NCI-H82 treated with DMSO at 0.1 percent for 48 hours (cell line): ENCODE measurements around the gene ATP1A2.
"Not testable (repeated sequence)": the region's sequence is repeated elsewhere in the genome, so short reads cannot be mapped to it uniquely, and the experiment has no call there.

Source experiments
- DNase-seq: peaks from one replicate; lab custom pipeline; 2025; ENCODE audit not compliant: unreplicated experiment; lab: John Stamatoyannopoulos, UW

Gene ATP1A2

DNA sequence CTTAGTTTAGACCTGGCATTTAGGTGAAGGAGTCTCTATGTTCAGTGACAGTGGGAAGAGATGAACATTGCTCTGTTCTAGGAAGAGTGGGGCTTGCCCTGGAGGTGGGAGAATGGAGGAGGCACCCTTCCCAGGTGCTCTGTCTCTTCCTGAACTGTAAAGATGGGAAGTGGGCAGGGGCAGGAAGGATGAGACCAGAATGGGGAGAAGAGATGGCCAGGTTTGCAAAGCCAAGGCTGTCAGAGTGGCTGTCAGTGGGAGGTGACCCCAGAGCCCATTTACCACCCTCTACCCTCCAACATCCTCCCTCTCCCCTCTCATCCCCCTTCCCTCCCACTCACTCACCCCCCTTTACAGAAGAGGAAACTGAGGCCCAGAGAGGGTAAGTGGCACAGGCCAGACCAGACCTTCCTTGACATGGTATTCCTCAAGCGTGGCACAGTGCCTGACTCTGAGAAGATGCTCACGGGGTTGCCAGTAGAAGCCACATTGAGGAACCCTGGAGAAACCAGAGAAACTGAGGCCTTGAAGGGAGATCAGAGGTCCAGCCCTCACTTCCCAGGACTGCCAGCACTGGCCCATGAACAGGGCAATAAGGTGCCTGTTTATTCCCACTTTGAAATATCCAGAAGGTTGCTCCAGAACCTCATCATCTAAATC, 15.7 kb upstream of the ATP1A2 start:
- DNase-seq, result no peak

DNA sequence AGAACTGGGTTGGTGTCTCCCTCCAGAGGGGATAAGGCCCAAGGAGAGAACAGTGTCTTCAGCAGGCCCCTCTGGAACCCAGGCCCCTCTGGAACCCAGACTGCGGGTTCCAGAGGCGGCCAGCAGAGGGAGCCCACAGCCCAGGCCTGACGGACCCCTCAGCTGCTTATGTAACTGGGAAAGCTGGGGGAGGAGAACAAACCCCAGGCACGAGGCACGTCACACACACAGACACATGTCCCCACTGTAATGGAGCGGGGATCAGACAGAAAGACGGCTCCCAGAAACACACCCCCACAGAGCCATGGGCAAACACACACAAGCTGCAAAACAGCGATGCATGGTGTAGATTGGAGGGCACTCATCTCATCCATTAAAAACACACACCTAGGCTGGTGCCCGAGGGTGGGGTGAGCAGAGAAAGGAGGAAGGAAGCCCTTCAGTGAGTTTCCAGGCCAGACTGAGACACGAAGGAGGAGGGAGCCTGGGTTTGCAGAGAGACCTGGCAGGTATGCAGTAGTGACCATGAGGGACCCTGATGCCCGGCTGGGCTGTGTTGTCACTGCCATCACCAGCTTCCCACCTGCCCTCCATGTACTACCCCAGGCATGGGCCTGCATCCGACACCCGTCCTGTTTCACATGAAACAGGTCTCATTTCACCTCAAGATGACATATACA, 14.4 kb upstream of the ATP1A2 start:
- DNase-seq, result peak; percentile 76

DNA sequence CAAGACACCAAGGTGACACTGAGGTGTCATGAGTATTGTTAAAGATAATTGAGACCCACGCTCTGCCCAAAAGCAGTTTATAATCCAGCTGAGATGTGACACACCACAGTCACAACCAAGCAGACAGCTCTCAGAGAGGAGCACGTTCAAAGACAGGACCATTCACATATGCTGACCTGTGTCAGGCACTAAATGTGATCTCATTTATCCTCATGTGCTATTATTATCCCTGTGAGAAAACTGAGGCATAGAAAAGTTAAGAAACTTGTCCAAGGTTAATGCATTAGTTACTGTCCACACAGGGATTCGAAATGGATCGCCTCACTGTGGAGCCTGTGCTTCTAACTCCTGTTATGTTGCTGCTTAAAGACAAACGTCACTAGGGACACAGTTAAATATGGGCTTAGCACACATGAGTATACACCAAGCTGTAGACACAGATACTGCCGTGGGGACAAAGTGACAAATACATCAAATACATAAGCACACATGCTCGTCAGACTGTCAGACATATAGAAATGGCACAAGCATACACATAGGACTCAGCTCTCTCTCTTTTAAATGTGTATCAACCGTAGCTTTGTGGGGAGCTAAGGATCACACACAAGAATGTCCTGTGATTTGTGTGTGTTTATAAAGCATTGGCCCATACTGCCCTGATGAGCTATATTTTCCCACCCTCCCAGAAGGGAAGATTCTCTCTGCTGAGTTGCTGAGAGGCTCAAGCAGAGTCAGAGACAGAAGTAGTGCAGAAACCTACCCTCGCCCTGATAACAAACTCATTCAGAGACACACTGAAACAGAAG, 13.6 kb upstream of the ATP1A2 start:
- DNase-seq, result no peak

DNA sequence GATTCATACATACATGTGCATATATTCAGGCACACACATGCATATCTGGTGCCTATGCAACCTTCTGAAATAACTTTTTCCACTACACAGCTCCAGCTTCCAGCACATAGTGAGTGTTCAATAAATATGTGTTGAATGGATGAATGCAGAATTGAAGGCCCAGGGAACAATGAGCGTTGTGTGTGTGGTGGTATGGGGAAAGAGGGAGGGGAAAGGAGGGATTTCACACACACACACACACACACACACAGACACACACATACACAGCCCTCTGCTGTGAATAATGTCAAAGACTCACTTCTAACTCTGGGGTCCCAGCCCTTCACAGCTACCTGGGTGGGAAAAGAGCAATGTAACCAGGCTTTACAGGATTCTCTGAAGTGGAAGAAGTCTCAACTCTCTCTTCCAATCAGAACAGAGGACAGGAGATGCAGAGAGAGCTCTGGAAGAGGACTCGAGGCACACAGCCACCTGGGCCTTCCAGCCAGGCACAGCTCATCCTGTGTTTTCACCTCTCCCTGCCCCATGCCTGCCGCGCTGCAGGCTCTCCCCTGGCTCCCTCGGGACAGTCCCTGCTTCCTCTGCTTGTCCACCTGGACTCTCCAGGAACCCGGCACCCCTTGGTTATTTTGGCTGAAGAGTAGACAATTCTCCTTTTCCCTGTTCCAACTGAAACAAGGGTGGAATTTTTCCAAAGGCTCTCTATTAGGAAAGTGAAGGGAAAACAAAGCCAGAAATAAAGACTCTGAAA, 11.7 kb upstream of the ATP1A2 start:
- no peak for DNase-seq

DNA sequence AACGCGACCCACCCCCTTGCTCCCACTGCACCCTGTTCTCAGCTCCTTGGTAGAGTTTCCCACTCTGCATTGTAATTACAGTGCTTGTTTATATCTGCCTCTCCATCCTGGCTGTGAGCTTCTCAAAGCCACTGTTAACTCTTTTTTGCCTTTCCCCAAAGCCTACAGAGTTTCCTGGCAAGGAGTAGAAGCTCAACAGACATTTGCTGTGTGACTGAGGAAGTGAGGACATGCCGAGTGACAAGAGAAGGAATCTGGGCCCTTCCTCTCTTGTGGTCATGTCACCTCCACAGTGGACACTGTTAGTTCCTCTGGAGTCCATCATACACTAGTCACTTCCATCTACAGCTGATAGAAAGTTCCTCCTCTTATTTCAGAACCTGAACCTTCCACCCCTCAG, 11.1 kb upstream of the ATP1A2 start:
- no peak for DNase-seq

DNA sequence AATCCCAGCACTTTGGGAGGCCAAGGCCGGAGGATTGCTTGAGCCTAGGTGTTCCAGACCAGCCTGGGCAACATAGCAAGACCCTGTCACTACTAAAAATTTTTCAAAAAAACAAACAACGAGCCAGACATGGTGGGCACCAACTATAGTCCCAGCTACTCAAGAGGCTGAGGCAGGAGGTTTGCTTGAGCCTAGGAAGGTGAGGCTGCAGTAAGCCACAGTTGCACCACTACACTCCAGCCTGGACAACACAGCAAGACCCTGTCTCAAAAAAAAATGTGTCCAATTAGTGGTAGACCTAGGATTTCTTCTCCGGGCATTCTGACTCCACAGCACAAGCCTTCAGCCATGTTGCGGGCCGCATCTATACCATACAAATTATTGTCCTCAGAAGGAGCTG, 10.4 kb upstream of the ATP1A2 start:
- DNase-seq, result no peak

DNA sequence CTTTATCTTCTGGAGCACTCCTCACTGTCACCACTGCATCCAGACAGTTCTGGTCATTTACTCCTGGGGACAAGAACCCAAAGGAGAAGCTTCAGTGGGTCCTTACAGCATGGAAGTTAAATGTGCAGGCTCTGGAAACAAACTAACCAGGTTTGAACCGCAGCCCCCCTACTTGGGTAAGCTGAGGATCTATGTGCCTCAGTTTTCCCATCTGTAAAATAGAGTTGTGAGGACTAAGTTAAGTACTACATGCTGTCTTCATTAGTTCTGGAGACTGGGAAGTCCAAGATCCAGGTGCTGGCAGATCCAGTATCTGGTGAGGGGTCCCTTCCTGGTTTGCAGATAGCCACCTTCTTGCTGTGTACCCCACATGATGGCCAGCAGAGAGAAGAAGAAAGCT, 8.0 kb upstream of the ATP1A2 start:
- DNase-seq, result no peak

DNA sequence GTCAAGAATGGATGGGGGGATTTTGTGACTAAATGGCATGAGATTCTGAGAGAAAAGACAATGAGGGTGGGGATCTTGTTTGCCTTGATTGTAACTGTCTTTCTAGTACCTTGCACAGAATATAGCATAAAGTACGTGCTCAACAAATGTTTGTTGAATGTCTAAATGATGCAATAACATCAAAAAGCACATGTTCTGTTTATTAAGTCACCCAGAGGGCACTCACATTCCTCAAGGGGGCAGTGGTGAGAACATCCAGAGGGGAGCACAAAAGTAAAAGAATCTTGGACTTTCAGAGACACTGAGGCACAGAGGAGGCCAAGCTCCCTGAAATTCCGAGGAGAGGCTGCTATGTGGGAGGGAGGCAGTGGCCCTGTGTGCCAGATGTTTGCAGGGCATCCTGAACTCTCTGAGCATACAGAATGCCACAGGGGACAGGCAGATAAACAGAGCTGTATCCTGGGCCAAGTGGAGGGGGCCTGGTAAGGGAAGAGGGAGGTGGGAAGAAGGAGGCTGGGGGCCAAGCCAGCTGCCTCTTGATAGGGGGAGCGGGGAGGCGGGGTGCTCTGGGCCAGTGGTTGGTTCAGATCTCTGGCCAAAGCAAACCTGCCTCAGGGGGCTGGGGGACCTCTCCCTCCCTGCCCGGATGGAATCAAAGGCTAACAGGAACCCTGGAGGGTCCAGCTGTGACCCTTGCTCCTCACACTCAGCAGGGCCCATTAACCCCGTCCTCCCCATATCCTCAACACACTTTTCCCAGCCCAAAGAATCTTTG, 6.5 kb upstream of the ATP1A2 start:
- DNase-seq, result no peak

DNA sequence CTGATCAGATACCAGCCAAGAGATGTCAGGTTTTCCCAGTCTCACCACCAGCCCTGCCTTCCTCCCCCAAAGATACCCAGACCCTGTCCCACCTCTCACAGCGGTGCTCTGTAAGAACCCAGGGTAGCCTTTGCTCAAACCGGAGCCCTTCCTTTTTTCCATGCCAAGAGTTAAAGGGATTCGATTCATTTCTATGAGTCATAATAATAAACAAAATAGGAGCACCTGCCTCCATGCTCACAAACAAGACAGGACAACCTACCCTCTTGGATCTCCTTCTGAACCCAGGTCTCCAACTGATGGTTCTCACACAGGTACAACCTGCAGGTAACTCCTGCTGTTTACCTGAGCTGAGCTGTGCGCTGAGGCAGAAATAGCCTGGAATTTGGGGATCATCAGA, 5.9 kb upstream of the ATP1A2 start:
- no peak for DNase-seq

DNA sequence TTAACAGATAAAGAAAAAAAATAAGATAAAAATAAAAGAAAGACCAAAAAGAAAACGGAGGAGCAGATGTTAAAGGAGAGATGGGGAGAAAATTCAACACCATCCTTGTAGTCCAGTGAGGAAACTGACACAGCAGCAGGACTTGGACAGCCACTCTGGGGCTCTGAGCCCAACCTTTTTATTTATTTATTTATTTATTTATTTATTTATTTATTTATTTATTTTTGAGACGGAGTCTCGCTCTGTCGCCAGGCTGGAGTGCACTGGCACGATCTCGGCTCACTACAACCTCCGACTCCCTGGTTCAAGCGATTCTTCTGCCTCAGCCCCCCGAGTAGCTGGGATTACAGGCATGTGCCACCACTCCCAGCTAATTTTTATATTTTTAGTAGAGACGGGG, 4.1 kb upstream of the ATP1A2 start:
- DNase-seq, result not testable (repeated sequence)

DNA sequence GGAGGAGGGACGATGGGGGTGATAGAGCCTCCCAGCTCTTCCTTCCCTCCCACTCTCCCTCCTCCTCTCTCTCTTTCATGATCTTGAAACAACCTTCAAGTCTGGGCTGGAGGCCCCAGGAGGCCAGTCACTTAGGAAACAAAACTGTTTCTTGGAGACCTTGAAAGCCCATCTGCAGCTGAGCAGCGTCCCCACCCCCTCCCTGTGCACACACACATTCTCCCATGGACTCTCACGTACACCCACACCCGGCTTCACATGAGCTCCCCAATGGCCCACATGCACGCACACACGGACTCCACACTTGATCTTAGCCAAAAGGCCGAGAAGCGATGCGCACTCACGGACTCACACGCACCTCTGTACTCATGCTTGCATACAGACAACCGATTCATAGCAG, 3.2 kb upstream of the ATP1A2 start:
- DNase-seq, result no peak

DNA sequence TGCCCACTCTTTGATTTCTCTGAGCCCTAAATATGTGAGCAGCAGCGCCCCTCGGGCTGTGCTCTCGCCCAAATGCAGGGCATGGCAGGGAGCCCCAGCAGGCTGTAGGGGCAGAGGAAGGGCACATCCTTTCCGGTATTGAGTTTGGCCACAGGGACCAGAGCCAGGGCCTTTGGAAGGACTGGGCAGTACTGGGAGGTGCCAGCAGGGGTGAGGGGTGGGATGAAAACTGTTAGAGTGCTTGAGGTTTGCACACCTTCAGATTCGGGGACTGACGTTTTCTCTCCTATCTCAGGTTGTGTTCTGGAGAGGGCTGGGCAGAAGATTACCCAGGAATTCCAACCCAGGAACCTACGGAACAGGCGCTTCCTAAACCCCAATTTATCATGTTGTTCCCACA, 2.2 kb upstream of the ATP1A2 start:
- no peak for DNase-seq

DNA sequence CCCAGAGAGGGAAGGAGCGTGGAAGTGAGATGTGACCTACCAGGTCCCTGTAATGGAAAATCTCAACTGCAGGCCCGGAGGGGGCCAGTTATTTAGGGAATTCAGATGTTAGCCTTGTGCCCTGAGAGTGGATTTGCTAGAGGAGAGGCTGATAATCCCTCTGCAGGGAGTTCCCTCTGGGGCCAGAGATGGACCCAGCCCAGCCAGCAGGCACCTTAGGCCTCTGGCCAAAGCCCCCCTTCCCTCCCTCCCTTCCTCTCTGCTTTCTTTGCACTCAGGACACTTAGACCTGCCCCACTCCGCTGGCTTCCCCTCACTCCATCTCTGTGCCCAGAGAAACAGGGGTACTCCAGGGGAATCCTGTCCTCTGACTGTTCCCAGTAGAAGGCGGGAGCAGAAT, 1.5 kb upstream of the ATP1A2 start:
- DNase-seq, result no peak

DNA sequence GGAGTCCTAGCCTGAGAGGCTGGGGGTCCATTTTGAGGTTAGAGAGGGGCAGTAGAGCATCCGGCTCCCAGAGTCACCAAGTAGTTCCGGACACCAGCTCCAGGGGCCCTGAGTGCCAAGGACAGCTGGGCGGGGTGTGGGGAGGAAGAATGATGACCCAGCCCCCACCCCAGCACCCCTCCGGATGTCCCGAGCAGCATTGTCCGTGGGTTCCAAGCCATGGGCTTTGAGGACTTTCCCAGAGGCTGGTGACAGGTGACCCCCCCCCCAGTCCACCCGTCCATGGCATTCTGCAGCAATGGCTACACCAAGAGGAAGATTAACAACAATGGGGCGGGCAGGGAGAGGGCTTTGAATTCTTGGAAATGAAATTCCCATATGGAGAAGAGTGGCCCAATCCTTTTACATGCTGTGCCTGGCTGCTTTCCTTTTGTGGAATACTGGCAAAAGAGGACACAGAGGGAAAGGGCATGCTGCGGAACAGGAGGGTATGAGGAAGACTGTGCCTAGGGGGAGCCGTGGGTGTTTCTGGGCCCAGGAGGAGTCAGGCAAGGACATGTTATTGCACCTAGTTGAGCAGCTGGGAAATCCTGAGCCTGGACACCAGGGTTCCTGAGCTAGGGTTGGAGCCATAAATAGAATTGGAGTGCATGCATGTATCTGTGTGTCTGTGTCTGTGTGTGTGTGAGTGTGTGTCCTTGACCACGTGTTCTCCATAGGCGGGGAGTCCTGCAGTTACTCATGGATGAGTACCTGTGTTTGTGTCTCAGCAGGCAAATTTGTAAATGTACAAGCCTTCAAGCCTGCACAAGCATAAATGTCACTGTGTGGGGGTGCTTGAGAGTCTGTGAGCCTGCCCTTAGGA, 956 bp downstream of the ATP1A2 start:
- DNase-seq, result no peak

DNA sequence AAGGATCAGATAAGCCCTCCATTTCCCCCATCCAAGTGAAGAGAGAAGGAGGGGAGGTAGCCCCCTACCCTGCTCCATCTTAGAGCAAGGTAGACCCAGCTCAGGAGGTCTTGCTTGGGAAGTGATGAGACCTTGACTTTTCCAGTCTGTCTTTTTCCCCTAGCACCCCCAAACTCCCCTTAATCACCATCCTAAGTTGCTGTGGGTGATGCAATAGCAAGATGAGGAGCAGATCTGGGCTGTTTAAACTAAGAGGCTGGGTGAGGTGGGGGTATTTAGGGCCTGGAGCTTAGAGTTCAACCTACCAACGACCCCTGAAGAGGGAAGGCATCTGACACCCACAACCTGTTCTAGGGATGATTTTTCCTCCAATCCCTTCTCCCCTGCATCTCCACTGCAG, 1.7 kb downstream of the ATP1A2 start:
- no peak for DNase-seq

DNA sequence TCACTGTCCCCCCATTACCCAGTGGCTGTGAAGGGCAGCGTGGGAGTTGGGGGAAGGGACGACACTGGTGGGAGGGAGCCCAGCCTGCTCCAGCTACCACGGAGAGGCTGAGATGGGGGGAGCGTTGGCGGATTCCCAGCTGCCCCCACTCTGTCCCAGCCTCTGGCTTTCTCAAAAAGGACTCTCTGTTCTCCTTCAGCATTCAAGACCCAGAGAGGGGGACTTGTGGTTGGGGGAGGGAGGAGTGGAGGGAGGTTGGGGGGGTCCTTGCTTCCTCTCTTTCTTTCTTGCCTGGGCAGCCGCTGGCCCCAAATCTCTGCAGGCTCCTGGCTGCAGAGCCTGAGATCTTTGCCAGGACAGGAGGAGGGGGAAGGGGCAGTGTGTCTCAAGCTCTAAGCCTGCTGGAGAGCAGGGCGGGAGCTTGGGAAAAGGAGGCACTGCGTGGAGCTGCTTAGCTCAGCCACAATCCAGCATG, 2.2 kb downstream of the ATP1A2 start:
- DNase-seq, result no peak

DNA sequence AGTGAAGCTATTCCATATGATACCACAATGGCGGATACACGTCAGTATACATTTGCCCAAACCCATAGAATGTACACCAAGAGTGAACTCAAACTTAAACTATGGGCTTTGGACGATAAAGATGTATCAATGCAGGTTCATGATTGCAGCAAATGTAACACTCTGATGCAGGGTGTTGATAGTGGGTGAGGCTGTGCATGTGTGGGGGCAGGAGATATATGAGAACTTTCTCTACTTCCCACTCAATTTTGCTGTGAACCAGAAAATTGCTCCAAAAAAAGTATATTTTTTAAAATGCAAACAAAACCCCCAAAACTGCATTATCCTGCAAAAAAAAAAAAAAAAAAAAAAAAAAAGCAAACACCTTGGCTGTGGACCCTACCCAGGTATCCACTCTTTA, 3.4 kb downstream of the ATP1A2 start:
- no peak for DNase-seq

DNA sequence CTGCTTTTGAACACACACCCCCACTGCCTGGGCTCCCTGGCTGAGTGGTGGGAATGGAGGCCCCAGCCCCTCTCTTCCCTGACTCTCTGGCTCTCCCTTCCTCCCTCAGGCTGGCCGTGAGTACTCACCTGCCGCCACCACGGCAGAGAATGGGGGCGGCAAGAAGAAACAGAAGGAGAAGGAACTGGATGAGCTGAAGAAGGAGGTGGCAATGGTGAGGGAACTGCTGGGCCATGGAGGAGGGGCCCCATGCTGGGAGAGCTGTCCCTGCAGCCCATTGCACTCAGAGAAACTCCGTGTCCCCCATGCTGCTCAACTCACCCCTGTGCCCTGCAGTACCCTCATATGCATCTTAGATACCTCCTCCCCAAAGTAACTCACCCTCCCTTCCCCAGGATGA, 5.2 kb downstream of the ATP1A2 start:
- DNase-seq, result no peak

DNA sequence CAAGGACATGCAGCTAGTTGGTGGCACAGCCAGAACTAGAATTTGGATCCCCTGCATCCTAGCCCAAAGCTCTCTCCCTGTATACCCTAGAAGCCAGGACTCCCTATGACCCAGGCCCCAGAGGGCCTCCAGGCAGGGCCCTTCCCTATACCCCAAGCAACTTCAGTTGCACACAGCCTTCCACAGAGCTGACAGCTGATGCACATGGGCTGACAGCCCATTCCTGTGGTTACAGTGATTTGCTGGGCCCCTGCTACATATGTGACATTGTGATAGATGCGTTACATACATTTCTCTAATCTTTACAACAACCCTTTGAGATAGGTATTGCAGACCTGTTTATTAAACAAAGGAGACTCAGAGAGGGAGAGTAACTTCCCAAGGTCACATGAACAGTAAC, 5.8 kb downstream of the ATP1A2 start:
- DNase-seq, result no peak
